NCI-H460 (cell line): ENCODE data around the gene CIPC. TPM values are rescaled to one million over a fixed set of nuclear protein-coding genes. Genes with fewer than 3 reads are reported as not detected.

Source experiments
- DNase-seq: peaks from one replicate; pipeline ENCODE4 v3.0.0-alpha.2; 2016; ENCODE audit warnings: low read depth; ENCODE audit errors: extremely low read depth
- total RNA-seq: library from RNA; depleted of rRNA; stranded (reverse); fragments of >200 nt; shearing (Covaris generic); gene quantifications from 2 replicates; pipeline ENCODE4 v1.2.3, GENCODE V29; 2014

The CIPC gene
- total RNA-seq, 1 experiment from 2014 or later, result 17.9 TPM

DNA sequence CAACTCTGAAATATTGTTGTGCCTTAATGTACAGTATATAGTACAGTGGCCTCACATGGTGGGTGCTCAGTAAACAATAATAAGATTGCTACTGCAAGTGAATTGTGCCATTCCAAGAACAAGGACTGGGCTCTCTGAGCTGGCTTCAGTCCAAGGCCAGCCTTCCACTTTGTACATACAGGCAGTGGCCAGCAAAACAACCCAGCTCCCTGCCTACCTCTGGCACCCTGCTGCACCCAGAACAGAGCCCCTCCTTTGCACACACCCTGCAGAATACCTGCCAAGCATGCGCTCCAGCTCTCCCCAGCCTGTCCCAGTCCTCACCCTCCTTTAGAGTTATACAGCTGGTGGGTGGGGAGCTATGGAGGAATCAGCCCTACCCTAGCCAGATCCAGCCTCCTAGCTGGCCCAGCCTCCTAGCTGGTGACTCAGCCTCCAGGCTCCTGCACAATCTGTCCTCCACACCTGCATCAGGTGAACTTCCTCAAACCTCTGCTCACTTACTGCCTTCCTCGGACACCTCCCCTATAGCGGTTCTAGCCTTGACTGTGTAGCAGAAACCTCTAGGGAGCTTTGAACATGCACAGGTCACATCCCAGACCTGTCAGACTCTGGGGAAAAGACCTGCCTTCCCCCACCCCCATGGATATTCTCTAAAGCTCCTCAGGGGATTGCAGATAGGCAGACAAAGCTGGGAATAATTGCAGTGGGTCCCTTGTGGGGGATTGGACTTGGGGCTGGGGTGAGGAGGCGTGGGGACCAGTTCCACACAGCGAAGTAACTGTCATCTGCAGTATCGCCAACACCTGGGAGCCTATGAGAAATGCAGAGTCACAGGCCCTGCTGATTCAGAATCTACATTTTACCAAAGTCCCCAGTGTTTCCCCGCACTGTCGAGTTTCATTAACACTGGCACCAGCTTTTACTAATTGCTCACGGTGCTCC, 25.6 kb downstream of the CIPC start:
- no peak for DNase-seq

GRCh38 chr14:77124345-77125280, 26.6 kb downstream of the CIPC start:
- peak; percentile 26 for DNase-seq

DNA sequence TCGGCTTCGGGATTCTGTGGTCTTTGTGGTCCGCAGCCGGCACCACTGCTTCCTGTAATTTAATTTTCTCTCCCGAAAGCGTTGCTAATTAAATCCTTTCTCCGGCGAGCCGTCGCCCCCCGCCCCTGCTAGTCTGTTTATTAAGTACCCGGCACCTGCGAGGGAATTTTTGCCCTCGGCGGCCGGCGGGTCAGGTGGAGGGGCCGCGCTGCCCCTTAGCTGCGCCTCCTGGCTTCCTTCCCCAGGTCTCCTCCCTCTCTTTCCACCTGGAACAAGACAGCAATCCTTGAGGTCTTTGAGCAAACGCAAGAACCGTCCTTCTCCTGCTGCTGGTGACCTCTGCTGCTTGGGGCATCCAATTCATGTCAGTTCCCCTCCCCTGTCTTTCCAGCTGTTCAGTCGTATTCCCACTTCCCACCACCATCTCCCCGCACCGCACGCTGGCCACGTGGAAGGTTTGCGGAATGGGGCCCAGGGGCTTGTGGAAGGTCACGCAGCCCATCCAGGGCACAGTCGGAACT, 27.3 kb downstream of the CIPC start:
- no peak for DNase-seq

GRCh38 chr14:77125823-77126325, 27.8 kb downstream of the CIPC start:
- DNase-seq, result no peak

GRCh38 chr14:77126461-77126990, 28.5 kb downstream of the CIPC start:
- DNase-seq, result no peak

DNA sequence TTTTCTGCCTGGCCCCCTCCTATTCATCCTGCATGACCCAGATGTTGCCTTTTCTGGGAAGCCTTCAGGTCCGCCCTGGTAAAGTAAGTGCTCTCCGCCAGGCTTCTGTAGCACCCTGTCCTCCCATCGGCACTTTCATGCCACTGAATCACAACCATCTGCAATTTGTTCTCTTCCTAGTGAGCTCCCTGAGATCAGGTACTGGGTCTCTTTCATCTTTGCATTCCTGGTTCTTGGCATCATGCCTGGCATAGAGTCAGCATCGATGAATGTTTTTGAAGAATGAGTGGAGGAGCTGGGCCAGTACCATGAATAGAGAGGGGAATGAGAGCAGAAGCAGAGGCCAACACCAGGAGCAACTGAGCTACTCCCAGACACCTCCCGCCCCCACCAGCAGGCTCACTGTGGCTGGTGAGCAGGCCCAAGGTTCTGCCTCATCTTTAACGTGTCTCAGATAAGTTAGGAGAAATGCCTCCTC, 30.4 kb downstream of the CIPC start:
- DNase-seq, result no peak

- no peak for DNase-seq
These were observed 32.3 kb downstream of the CIPC start for GRCh38 chr14:77130386-77130785.

DNA sequence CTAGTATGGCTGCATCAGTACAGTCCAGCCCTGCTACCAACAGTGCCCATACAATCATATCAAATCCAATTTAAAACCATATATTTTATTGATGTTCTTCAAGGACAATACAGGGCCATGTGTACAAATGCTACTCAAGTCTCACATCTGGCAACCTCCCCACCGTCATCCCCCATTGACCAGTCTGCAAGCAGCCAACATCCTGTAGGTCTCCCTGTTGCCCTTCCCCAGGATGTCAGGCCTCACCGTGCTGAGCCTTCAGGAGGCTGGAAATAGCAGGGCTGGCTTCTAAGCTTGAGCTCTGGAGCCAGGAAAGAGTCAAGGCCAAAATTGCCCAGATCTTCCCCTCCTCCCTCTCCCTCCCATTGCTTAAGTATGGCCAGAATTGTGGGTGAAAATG, 33.1 kb downstream of the CIPC start:
- DNase-seq, result no peak

DNA sequence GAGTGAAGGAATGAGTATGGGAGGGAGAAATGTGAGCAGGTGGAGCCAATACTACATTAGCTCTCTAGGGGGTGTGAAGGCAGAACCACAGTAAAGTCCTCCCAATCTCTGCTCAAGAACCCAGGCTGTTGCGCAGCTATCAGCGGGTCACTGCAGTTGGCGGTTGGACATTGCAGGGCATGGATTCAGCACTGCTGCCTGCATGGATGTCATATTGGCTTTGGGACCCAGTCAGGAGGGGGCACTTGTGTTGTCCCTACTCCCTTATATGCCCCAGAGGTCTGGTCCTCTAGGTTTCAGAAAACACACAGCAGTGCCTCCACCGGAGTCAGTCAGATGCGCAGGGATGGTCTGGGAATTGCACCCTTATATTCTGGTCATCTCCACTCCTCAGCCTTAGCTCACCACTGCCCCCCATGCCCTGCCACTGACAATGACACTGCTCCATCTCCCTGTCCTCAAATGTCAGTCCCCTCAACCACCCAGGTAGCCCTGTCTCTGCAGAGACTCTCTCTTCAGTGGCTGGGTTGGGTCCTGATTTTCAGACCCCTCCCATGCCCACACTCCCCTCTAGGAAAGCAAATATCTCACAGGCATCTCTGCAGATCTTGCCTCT, 33.9 kb downstream of the CIPC start:
- DNase-seq, result no peak

DNA sequence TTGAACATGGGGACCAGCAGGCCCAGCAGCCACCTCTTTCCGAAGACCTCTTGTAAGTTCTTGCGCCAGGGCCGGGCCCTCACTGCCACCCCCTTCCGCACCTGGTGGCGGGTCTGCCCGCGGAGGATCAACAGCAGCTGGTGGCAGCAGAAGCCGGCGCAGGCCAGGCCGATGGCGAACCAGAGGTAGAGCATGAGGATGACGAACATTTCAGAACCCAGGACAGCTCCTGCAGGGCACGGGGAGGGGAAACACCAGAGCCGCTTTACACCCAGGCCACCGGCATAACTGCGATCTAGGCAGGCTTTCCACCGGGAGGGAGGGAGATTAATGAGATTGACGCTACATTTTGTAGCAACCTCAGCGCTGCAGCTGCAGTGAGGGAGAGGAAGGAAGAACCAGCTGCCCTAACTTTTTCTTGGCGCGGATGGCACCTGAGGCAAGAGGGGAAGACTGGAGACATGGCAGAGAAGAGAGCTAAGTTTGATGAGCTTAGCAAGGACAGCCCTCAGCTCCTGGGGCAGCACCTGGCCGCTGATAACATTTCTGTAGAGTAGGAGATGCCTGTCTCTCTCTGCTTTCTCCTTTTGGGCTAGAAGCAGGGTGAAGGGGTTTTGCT, 35.8 kb downstream of the CIPC start:
- peak; percentile 79 for DNase-seq

GRCh38 chr14:77139022-77139421, 41.0 kb downstream of the CIPC start:
- DNase-seq, result no peak

- DNase-seq, result peak; percentile 35
These were observed 41.7 kb downstream of the CIPC start for GRCh38 chr14:77139540-77140358.

- DNase-seq, result no peak
These were observed 42.5 kb downstream of the CIPC start for GRCh38 chr14:77140359-77141213.

DNA sequence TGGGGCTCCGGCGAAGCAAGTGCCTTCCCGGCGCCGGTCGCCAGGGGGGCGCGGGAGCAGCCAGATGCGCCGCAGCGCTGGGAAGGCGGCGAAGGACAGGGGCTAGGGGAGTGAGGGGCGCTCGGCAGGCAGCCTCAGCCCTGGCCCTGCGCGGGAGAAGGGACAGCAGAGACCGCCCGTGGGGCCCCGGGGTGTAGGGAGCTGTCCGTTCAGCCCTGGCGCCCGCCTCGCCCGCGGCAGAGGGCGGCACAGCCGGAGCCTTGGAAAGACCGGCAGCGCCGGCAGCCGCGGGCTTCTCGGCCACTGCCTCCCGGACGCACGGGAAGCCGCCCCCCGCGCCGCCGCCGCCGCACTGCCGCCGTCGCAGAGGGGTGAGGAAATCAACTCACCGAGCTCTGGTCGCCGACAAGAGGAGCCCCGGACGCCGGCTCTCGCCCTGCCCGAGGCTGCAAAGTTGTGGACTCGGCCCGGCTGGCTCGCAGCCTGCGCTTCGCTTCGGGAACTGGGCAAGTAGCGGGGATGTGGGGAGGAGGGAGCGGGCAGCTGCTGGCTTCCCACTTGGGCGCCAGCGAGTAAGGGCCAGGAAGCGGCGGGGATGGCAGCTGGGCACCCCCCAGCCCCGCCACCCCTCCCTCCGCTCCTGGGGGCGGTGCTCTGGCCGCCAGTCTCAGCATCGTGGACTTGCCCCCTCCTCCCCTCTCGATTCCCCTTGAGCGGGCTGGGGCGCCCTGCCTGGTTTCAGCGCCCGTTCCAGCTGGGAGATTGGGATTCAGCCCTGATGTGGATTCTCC, 43.4 kb downstream of the CIPC start, which contains the start of gene ZDHHC22:
Gene ZDHHC22 (minus strand): TSS at position 578 of the 791 bp plus-strand sequence. CDS start 2,053 bp downstream, outside the sequence.
- DNase-seq, result no peak

- DNase-seq, result no peak
These were observed 44.1 kb downstream of the CIPC start for GRCh38 chr14:77142005-77142800.

DNA sequence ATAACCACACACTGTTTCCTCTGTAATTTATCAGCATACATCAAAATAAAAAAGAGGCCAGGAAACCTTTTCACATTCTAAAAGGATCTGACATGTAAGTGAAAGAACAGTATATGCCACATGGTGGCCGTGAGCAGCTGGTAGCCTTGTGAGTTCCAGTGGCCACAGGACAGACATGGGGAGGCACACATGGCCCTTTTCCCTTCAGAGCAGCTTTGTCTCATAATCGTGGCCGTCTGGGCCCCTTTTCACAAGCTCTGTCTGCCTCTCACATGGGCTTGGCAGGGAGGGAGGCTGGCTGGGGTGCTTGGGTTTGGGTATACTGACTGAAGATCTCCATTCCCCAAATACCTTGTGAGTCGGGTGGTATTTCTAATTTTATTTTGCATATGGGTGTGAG, 45.0 kb downstream of the CIPC start:
- no peak for DNase-seq
